Measurements from ENCODE around the gene MED27.

- TF ChIP-seq POLR2A (IDR thresholded peaks at IDR 0.05; ENCODE audit: low read depth) = no peak
- TF ChIP-seq, protein P1, sequence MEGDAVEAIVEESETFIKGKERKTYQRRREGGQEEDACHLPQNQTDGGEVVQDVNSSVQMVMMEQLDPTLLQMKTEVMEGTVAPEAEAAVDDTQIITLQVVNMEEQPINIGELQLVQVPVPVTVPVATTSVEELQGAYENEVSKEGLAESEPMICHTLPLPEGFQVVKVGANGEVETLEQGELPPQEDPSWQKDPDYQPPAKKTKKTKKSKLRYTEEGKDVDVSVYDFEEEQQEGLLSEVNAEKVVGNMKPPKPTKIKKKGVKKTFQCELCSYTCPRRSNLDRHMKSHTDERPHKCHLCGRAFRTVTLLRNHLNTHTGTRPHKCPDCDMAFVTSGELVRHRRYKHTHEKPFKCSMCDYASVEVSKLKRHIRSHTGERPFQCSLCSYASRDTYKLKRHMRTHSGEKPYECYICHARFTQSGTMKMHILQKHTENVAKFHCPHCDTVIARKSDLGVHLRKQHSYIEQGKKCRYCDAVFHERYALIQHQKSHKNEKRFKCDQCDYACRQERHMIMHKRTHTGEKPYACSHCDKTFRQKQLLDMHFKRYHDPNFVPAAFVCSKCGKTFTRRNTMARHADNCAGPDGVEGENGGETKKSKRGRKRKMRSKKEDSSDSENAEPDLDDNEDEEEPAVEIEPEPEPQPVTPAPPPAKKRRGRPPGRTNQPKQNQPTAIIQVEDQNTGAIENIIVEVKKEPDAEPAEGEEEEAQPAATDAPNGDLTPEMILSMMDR (IDR thresholded peaks at IDR 0.05) = no peak
Measured at GRCh38 chr9:131838530-131839280, 241.0 kb downstream of the MED27 start.
